GM18502 (cell line): ENCODE data around the gene DOCK4.

Experiments
- ATAC-seq: cut with Tn5 transposase; IDR thresholded peaks from one replicate; pipeline ENCODE4 v1.9.1; 2021; ENCODE audit warnings: mild to moderate bottlenecking; ENCODE audit not compliant: unreplicated experiment, poor library complexity

Gene DOCK4

DNA sequence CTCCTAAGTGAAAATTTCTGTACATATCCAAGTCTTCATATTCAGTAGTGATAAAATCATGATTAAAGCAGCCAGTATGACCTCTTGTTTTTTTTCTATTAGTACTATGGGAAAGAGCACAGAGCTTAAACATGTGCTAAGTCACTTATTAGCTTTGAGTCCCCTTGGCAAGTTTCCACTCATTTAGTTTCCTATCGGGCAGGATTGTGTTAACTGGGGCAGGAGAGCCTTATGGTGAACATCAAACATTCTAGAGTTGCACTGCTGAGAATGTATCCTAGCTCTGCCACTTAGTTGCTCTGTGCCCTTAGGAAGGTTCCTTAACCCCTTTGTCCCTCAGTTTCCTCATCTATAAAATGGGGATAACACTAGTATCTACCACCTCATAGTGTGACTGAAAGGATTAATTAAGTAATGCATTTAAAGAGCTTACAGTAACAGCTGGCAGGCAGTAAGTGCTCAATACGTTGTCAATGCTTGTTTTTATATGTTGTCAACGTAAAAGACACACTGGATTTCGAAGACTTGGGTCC is 117.6 kb downstream of the DOCK4 start:
- ATAC-seq = no peak

DNA sequence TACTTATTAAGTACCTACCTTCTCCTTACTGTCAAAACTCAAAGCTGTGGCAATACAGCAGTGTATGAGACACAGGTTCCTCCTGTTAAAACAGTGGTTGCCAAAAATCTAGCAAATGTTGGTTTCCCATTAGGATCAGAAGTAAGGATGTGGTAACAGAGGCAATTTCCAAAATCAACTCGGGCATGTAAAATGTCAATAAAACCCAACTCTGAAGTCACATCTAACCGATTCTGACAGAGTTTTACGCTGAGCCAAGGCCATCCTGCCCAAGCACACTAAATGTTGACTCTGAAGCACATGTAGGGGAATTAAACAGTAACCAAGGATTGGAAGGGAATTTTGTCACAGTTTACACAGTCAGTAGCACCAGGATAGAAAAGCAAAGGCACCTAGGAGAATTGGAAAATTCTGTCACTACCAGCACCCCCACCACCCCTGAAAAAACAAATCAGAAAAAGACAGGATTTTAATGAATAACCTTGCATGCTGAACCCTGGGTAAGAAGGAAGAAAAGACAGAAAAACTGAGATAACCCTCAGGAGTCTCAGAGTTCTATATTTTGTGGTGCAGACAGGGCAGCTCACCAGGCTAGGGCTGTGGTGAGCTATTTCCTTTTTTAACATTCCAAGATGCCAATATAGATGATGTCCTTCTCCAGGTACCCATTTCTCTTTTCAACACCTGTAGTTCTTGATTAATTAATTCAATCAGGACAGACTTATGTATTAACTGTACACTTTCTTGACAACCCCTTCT is 119.5 kb downstream of the DOCK4 start:
- no peak for ATAC-seq

DNA sequence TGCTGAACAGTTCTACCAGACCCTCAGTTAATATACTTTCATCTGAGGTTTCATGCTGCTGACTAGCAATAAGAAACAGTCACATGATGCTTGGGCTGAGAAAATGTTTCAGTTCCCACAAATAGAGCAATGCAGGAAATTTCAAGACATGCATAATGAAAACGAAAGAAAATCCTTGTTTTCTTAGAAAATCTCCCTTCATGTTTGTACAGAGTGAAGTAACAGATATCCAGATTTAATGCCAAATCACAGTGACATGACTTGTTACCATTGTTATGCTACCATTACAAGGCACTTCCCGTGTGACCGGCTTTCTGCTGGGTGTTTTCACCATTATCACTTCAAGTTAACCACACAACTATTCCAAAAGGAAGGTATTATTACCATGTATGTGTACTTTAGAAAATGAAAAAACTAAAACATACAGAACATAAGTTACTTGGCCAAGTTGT is 121.7 kb downstream of the DOCK4 start:
- ATAC-seq = peak; percentile 66

DNA sequence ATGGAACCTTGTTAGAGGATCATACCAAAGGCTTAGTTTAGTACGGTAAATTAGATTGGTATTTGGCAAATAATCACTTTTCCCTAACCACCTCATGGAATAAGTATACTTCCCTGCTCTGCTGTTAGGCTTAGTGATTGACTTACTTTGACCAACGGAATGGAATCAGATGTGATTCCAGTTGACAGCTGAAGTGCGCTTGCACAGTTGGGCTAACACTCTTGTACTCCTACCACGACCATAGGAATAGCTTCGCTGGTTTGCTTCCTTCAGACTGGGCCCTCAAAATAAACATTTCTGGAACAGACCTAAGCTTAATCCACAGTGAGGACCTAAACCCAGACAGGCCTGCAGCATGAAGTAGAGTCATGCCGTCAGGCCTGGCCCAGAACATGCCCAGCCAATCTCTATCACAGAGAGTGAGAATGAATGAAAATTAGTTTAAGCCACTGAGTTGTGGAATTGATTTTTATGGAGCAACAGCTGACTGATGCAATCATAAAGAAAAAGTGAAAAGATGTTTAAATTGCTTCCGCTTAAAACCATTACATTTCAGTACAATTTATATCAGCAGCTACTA is 122.3 kb downstream of the DOCK4 start:
- ATAC-seq = no peak

DNA sequence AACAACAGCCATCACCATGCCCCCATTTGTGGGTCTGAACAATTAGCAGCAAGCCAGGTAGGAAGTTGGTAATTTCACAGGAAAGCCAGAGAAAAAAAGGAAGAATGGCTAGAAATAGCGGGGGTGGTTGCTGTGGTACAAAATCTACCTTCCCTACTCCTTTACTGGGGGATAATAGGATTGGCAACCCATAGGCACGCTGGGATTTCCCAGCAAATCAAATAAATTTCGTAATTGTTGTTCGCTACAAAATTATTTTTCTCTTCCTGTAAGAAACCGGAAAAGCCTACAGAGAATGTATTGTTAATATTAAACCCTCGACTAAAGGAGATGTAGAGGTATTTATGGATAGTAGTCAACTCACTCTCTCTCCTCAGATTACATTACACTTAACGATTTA is 123.9 kb downstream of the DOCK4 start:
- no peak for ATAC-seq

DNA sequence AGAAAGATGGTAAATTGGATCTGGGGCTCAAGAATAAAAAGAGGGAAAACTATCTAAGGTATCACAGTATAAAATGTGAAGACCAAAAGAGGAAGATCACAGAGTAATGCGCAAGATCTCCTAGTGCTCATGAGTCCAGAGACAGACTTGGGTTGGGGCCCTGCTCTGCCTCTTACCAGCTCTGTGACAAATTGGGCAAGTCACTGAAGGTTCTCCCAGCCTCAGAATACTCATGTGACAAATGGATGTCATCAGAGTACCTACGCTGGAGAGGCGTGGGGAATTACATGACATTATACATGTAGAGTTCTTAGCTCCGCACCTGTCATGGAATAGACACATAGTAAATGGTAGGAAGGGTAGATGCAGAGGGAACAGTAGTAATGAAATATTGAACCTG is 124.4 kb downstream of the DOCK4 start:
- ATAC-seq = no peak

DNA sequence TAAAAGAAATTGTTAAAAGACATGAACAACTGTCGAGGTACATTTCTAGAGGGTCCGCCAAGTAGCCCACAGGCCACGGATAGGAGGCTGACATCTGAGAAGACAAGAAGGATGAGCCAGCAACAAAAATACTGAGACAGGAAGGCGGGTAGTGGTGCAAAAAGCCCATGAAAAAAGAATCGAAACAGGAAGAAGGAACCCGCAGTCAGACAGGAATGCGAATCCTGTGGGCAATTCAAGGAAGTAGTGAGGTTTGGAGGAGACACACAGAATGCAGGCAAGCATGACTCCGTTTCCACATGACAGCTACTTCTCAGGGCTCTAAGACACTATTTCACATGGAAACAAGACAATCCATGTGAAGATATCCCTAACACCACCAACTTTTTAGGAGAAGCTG is 125.2 kb downstream of the DOCK4 start:
- peak; percentile 40 for ATAC-seq

DNA sequence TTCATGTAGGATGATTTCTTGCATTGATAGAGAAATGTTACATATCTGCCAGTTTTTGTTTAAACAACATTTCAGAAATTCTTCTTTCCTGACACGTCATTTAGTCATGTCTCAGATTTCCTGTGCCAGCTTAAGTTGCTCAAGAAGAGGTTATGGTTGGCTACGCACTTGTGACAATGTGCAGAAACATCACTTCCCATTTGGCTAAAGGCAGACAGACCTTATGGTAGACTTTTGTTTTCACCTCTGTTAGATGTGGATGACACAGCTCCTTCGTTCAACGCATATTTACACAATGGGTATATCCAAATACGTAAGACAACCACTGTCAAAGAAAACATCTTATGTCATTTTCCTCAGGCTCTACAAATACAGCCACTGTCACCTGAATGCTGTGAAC is 125.8 kb downstream of the DOCK4 start:
- ATAC-seq = peak; percentile 84

DNA sequence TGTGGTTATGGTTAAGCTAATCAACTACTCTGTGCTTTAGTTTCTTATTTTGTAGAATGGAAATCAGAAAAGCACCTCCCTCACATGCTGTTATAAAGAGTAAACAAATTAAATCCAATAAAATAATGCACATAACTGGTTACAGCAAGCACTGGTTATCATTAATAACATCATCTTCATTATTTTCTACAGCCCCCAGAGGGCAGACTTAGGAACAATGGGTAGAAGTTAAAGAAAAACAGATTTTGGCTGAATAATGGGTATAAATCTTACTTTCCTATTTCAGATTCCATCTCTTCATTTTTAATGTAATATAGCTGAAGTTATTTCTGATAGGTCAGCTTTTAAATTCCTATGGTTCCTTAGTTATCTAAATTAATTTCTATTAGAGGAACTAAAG is 126.5 kb downstream of the DOCK4 start:
- no peak for ATAC-seq

DNA sequence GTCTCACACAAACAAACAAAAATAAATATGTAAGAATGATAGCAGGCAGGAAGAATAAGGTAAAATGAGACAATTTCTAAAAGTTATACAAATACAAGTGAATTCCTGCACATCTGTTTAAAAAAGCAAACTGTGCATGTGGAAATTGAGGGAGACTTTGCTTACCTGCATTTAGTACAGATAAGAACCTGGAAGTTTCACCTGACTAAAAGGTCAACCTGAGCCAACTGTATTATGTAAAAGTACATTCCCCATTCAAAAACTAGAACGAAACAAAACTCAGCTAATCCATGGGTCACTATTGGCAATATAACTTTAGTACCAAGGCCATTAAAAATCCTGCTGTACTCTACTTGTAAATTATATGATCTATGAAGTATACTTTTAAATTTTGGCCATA is 127.1 kb downstream of the DOCK4 start:
- ATAC-seq = no peak

DNA sequence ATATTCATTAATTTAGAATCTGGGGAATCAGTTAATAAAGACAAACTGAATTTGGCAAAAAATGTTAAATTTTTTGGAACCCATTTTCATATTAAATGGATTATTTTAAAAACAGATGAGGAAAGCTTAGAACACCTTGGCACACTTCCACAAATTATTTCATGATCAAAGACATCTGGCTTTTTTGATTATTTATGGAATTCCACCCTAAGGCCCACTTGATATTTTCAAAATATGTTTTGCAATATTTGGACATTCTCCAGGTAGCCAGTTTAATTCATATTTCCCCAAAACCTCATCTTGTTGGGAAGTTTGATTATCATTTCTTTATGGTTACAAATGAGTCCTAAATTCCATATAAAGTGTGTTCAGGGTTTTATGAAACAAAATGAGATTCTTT is 129.9 kb downstream of the DOCK4 start:
- ATAC-seq = no peak

DNA sequence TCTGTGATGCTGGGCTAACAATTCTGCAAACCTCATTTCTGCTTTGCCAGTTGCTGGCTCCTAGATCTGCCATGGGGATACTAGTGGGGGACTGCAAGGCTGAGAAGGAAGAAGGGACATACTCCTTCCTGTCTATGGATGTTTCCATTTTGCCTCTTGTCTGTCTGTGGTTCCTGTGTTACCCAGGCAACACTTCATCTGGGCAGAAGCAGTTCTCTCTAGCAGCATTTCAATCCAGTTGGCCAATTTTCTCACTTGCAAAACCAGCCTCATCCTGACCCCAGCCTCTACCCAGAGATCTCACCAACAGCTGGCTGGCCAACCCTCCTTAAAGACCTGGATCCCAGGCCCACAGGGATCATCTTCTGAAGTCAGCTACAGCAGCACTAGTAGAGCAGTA is 131.7 kb downstream of the DOCK4 start:
- no peak for ATAC-seq

DNA sequence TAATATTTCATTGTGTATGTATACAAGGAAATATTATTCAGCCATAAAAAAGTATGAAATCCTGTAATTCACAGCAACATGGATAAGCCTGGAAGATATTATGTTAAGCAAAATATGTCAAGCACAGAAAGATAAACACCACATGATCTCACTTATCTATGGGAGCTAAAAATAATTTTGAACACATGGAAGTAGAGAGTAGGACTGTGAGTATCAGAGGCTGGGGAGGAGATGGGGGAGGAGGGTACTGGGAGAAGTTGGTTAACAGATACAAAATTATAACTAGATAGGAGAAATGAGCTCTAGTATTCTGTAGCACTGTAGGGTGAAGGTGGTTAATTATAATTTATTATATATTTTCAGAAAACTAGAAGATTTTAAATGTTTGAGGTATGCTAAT is 132.7 kb downstream of the DOCK4 start:
- ATAC-seq = no peak

DNA sequence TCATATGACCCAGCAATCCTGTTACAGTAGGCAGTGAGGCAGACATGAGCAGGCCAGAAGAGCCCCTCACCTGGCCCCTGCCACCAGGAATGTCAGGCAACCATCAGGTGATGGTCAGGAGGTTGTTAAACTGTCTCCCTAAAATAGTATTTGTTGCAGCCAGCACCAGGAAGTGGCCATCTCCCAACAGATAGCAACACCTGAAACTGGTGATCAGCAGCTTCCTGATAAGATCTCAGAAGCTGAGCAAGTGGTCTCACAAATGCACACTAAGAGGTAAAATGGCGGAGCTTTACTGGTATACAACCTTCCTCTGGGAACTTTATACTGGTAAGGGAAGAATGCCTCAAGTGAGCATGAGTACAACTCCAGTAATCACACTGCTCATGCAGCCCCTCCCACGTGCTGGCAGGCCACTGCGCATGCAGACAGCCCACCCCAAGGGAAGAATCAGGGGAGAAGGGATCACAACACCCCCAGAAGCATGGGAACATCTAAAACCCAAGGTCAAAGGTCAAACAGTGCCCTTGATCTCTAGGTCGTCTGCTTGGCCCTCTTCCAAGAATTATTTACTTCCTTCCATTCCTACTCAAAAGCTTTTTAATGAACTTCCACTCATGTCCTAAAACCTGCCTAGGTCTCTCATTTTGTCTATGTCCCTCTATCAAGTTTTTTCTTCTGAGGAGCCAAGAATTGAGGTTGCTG is 133.5 kb downstream of the DOCK4 start:
- peak; percentile 64 for ATAC-seq

DNA sequence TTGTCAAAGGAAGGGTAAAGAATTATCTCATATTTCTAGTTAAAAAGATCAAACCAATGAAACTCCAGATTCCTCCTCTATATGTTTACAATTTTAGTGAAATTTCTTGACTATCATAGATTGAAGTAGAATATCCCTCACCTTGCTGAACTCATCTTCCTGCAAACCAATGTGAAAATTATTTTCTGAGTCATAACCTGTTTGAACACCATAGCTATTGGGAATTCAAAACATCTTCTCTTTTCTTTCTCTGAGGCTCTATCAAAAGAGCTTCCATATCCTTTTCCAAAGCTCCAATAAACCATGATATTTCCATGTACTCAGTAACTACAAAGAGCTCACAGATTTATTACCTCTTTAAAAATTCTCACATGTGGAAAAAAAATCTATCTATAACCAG is 134.3 kb downstream of the DOCK4 start:
- ATAC-seq = no peak

DNA sequence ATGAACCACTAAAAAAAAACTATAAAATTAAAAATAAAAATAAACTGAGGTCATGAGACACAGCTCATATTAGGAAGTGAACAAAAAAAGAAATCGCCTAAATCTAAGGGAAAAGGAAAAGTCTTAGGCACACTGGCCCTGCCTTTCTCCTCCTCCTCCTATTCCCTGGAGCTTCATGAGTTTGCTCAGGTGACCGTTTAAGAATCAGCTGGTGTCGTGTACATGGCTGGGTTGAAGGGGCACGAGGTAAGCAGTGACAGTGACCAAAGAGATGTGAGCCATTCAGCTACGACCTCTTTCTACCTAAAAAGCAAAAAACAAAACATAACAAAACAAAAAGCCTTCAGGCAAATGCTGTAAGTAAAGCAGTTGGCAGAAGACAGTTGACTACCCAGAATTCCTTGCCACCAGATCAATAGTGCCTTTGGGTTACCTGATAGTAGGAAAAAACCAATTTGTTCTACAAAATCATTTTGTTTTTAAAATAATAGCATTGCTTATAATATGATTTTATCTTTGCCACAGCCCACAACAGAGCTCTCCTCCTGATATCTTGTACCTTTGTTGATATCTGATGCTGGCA is 135.4 kb downstream of the DOCK4 start:
- no peak for ATAC-seq

DNA sequence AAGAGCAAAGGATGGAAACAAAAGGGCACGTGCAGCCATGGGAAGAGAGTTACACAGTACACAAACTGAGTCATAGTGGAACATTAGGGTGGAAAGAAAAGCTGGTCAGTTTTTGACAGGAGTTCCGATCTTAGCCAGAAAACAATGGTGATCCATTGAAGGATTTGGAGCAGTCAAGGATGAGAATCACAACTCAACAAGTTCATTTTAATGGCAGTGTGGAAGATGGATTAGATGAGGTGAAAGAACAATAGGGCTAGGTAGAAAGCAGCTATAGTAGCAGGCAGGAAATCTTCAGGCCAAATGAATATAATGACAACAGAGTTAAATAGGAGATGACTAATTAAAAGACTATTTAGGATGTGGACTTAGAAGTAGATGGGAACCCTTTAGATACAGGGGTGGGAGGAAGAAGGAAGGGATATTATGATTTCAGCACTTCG is 136.3 kb downstream of the DOCK4 start:
- no peak for ATAC-seq

DNA sequence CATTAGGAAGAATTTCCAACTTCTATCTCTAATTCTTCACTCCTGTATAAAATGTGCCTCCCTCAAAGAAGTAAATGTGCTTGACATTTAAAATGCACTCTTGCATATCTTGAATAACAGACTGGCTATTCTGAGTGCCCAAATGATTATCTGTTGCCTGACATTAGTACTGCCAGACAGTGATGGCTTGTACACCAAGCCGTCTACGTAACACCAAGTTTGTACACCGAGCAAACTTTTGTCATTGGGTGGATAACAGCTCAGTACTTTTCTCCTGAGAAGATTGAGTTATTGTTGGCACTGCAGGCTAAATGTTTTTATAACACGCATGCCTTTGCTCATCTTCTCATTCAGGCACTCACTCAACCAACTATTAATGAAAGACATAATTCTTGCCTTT is 137.2 kb downstream of the DOCK4 start:
- no peak for ATAC-seq

DNA sequence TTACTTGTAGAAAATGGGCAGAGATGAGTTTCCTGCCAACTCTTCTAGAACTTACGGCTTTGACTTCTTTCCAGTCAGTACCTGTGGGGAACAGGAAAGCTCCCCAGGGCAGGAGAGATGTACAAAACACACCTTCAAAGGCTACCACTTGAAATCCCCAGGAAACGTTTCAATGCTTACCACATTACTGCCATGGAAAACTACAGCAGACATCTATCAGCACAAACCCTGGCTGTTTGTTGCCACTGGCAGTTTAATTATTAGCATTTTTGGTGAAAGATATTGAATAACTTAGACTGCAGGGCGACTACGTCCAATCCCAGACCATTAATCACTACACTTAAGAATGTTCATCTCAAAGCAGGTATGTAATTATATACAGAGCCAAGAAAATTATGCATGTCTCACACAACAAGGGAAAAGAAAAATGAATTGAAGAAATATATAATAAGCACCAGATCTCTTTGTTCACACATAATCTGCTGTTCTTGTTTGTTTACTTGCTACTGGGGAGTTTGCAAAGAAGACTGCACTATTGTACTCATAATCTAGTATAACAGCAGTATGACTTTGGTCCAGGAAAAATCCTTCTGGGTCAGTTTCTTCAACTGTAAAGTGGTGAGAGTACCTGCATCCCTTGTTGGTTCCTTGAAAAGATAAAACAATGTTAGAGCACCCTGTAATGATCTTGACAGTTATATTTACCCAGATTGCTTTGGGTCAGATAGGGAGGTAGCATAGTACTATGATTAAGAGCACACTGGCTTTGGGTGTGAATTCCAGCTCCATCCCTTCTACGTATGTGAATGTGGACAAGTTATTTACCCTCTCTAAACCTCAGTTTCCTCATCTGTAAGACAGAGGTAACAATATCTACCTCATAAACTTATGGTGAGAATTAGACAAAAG is 138.3 kb downstream of the DOCK4 start:
- ATAC-seq = no peak

DNA sequence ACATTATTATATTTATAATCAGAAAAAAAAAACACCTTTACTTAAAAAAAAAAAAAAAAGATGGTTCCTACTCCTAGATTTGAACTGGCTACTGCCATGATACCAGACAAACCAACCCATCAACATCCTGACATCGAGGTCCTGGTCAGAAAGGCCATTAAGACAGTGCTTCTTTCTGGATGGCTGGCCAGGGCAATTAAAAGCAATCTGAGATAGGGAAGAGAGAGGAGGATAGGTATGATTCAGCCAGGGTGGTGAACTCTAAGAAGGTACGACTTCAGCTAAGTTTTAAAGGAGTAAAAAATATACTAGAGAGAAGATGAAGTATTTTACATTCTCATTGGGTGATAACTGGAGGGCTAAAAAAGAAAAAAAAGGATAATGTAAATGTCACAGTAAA is 139.0 kb downstream of the DOCK4 start:
- no peak for ATAC-seq
